Endometrium (tissue), 2 donors: ENCODE data around the gene DTX3L.

Experiments
- FAIRE-seq: peaks from 2 replicates; lab custom pipeline; 2012; peaks lifted over from hg19 to GRCh38; lab: Jason Lieb, UNC
- donor health status: control.
- donor health status: control.

The DTX3L gene

GRCh38 chr3:122606330-122606729, 42.2 kb downstream of the DTX3L start:
- FAIRE-seq = no peak

DNA sequence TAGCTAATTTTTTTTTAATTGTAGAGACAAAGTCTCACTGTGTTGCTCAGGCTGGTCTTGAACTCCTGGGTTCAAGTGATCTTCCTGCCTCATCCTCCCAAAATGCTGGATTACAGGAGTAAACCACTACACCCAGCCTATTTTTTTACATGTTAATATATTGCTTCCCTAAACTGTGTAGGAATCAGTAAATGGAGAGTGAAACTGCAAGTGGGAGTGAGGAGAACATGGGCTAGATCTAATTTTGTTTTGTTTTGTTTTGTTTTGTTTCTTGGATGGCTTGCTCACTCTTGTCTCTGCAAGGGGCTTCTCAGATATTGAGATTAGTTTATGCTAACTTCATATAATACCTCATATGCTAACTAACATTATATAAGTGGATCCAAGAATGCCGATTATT, 44.8 kb downstream of the DTX3L start:
- no peak for FAIRE-seq

- no peak for FAIRE-seq
These were observed 45.8 kb downstream of the DTX3L start for GRCh38 chr3:122609798-122610559.

- no peak for FAIRE-seq
These were observed 48.6 kb downstream of the DTX3L start for GRCh38 chr3:122612696-122613095.

GRCh38 chr3:122615303-122615702, 51.2 kb downstream of the DTX3L start:
- no peak for FAIRE-seq

DNA sequence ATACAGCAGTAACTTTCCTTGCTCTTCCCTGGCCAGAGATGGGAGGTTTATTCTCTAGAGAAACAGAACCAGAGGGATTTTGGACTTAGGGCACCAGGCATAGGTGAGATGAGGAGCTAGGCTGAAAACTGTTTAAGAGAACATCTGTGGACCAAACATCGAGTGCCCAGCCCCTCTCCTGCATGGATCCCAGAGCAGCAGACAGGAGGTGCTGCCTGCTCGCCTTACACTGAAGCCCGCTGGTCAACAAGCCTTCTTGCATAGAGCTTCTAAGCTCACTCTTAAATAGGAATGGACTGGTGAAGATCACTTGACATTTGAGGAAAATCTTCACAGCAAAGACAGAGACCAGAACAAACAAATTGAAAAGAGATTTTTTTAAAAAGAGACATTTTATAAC, 54.5 kb downstream of the DTX3L start:
- no peak for FAIRE-seq

GRCh38 chr3:122619040-122619439, 54.9 kb downstream of the DTX3L start:
- FAIRE-seq = no peak

DNA sequence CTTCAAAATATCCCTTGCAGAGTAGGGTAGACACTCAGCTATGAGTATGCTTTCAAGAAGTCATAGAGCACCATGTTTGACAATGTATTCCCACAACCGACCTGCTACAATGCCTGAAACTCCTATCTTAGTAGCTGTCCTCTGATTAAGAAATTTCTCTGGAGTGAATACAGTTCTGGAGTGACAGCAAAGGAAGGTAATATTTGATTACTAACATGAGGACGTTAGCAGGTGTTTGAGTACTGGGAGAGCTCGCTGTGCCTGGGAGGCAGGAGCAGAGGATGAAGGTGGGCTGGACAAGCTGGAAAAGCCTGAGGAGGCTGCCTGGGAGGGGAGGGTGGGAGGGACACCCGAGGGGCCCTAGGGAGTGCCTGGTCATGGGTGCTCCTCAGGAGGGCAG, 56.3 kb downstream of the DTX3L start:
- FAIRE-seq = no peak

DNA sequence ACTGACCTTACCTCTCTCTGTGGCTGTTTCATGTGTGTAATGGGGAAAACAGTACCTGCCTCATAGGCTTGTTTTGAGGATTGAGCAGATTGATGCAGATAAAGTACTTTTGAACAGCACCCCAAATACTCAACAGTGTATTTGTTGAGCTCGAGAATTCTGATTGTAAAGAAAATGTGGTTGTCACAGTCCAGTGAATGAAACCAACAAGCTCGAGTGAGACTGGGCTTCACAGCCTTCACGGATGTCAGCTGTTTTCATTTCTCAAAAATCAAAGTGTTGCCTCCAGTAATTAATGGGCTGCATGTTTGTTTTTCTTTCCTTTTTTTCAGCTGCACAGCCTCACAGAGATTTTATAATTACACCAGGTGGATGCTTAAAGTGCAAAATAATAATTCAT, 57.0 kb downstream of the DTX3L start:
- no peak for FAIRE-seq

- no peak for FAIRE-seq
These were observed 59.1 kb downstream of the DTX3L start for GRCh38 chr3:122623031-122623829.
